ENCODE data around the gene IQCH.

DNA sequence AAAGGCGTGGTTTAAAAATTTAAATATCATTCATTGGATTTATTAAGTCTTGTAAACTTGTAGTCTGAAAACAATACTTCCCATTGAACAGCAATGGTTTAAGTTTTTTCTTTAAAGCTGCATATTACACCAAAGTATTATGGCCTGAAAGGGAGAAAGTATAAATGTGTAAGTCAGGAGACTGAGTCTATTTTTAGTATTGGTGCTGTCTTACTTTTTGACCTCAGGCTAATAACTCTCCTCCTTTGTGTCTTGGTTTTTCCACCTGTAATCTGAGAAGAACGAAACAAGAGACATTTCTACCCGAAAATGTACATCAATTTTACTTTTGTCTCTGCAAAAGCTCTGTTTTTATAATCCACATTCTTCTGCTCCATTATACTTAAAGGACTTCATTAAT lies 273.9 kb downstream of the IQCH start:
- no peak for TF ChIP-seq EZH2phosphoT487 (IDR thresholded peaks at IDR 0.05; ENCODE audit: borderline replicate concordance, low read length)
- TF ChIP-seq, protein P1, sequence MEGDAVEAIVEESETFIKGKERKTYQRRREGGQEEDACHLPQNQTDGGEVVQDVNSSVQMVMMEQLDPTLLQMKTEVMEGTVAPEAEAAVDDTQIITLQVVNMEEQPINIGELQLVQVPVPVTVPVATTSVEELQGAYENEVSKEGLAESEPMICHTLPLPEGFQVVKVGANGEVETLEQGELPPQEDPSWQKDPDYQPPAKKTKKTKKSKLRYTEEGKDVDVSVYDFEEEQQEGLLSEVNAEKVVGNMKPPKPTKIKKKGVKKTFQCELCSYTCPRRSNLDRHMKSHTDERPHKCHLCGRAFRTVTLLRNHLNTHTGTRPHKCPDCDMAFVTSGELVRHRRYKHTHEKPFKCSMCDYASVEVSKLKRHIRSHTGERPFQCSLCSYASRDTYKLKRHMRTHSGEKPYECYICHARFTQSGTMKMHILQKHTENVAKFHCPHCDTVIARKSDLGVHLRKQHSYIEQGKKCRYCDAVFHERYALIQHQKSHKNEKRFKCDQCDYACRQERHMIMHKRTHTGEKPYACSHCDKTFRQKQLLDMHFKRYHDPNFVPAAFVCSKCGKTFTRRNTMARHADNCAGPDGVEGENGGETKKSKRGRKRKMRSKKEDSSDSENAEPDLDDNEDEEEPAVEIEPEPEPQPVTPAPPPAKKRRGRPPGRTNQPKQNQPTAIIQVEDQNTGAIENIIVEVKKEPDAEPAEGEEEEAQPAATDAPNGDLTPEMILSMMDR (conservative IDR thresholded peaks at IDR 0.05; ENCODE audit: low read depth, low read length): no peak

Measured in PC-3 (cell line).